Measurements from ENCODE around the gene GRAP.

DNA sequence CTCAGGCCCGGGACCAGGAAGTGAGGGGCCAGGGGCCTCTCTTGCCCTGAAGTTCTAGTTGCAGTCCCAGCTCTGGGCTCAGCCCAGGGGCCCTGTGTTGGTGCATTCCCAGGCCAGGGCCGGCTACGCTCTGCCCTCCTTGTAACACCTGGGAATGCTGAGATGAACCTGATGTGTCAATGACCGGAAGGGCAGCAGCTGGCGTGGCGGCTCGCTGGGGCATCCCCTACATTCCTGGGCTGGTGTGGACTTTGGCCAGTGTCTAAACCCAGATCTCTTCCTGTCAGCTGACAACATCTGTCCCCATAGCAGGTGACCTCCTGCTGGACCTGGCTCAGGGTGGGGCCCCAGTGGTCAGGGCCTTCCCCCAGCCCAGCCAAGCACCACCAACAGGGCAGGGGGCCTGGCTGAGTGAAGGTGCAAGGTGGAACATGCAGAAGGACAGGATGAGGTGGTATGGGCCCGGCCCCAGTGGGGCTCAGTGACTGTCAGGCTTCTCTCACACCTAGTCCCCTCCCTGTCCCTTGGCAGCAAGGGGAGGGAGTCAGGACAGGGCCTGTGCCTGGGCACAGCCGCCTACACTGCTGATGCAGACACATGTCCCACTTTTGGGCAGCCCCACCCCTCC, 58.1 kb downstream of the GRAP start:
- no peak for TF ChIP-seq CTCF (IDR thresholded peaks at IDR 0.05; ENCODE audit: borderline replicate concordance, extremely low read depth, low read length, poor library complexity, severe bottlenecking)
- TF ChIP-seq EZH2 (IDR thresholded peaks at IDR 0.05; ENCODE audit: borderline replicate concordance, low read depth, low read length, severe bottlenecking), result no peak

Data from DND-41 (cell line).